ENCODE results near the gene TLX2. TPM values are rescaled to one million over a fixed set of nuclear protein-coding genes. Genes with fewer than 3 reads are reported as not detected.

TLX2 gene
- total and polyA plus RNA-seq, 2 of the 4 experiments (the other 2 are of a cell fraction) = not detected

DNA sequence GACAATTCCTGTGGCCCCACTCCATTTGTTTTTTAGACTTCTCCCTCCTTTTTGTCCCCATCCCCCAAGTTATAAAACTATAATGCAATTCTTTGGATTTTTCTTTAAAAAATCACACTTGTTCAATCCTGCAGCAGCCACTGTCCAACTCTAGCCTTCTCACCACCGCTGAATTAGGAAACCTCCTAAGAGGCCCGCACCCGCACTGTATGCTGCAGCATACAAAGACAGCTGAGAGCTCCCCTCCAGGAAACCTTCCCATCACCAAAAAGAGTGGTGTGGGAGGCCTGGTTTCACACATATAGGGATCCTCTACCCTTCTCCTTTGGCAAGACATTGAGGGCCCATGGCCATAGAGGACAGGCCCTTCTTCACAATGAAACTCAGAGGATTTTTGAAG lies 9.7 kb upstream of the TLX2 start:
- H4K5ac ChIP-seq (ENCODE audit: low read depth, low read length) = no peak overlapping the region
- no peak overlapping the region for H3K4ac ChIP-seq (ENCODE audit: low read depth, low read length)
- peaks cover 18% of the 10 kb centered on the region for H3K4me1 ChIP-seq (ENCODE audit: control insufficient read depth, insufficient read depth, low read length)
- no peak overlapping the region for H2AK9ac ChIP-seq (replicated peaks; ENCODE audit: low read depth, low read length, poor library complexity)
- no peak overlapping the region for H2AFZ ChIP-seq (replicated peaks; ENCODE audit: low read length, poor library complexity)
- CTCF ChIA-PET = no interaction called here
- no peak overlapping the region for H4K91ac ChIP-seq (ENCODE audit: insufficient read depth, low read depth, low read length)
- no peak overlapping the region for H2BK15ac ChIP-seq (ENCODE audit: low read depth, low read length)
- no peak overlapping the region for H3K14ac ChIP-seq (replicated peaks; ENCODE audit: low read depth, low read length)
- H2BK20ac ChIP-seq (ENCODE audit: low read depth, low read length) = no peak overlapping the region
- H4K20me1 ChIP-seq (ENCODE audit: insufficient read depth, low read length) = no peaks in the 10 kb centered on the region
- TF ChIP-seq FOS (IDR thresholded peaks at IDR 0.05; ENCODE audit: low read depth, low read length) = no peak
- peaks cover 16% of the 10 kb centered on the region for H3K36me3 ChIP-seq (ENCODE audit: control insufficient read depth, insufficient read depth, low read length)
- H3K23ac ChIP-seq (ENCODE audit: low read depth, low read length) = no peak overlapping the region
- peaks cover 16% of the 10 kb centered on the region for H3K27me3 ChIP-seq (ENCODE audit: control insufficient read depth, insufficient read depth, low read length)
- in situ Hi-C loops (cut with MboI; ENCODE audit: low sequenced_read_pairs) = no loop called here
- no peak overlapping the region for H3K9ac ChIP-seq (ENCODE audit: low read depth, low read length)
- no peak overlapping the region for H2BK120ac ChIP-seq (ENCODE audit: low read depth, low read length)
- peak overlapping the region in 1 of 2 experiments; percentile 30; a peak in 1 of 4 replicates for H4K8ac ChIP-seq (ENCODE audit: low read depth in 2 of 2, low read length in 2 of 2)
- peaks cover 12 to 40% of the 10 kb centered on the region in 2 experiments for H3K79me1 ChIP-seq (ENCODE audit: low read depth in 1 of 2, low read length in 2 of 2)
- DNase-seq (no peak), ATAC-seq (ENCODE audit: low read depth) (no peak)
- no peaks in the 10 kb centered on the region for H3K9me3 ChIP-seq (ENCODE audit: control insufficient read depth, insufficient read depth, low read length)
- H3K56ac ChIP-seq (ENCODE audit: extremely low read depth, insufficient read depth, low read length) = no peak overlapping the region
- BruUV-seq (replicated peaks) = no TSS peak
- no peak overlapping the region for H3K4me2 ChIP-seq (ENCODE audit: low read depth, low read length)
- H3K4me3 ChIP-seq (ENCODE audit: insufficient read depth, low read depth, low read length) = no peak overlapping the region
- H2BK5ac ChIP-seq (ENCODE audit: low read depth, low read length, poor library complexity, severe bottlenecking) = no peak overlapping the region
- intact Hi-C loops (cut with micrococcal nuclease) = no loop called here
- dilution Hi-C loops (cut with HindIII; ENCODE audit: low sequenced_read_pairs, unreplicated experiment) = no loop called here
- H3K9me1 ChIP-seq (ENCODE audit: insufficient read depth, low read length) = peaks cover 9% of the 10 kb centered on the region
- H3K27ac ChIP-seq (ENCODE audit: insufficient read depth, low read length) = no peak overlapping the region
- no peak overlapping the region for H3K18ac ChIP-seq (ENCODE audit: low read depth, low read length)
- WGBS, 2 experiments (ENCODE audit: extremely low coverage in 2 of 2, insufficient read length in 1 of 2) = no CpG with 5 or more reads among the region's 3 CpGs
- peak overlapping the region; percentile 85; the same call in 1 of the 2 replicates for H2AK5ac ChIP-seq (ENCODE audit: low read depth, low read length)
- POLR2A ChIA-PET (ENCODE audit: unreplicated experiment) = interaction anchor here (1.1 to 1.4 kb wide), 2 partner anchors 22 to 89 kb away, joined by 3 to 4 read pairs; partner anchors contain the start of genes CCDC142 and TTC31
